HG02759 (cell line): ENCODE measurements around the gene NOS1.

Experiments used
- ATAC-seq: cut with Tn5 transposase; IDR thresholded peaks from one replicate; pipeline ENCODE4 v1.9.1; 2021; ENCODE audit warnings: mild to moderate bottlenecking, moderate library complexity; ENCODE audit not compliant: unreplicated experiment

NOS1 gene

DNA sequence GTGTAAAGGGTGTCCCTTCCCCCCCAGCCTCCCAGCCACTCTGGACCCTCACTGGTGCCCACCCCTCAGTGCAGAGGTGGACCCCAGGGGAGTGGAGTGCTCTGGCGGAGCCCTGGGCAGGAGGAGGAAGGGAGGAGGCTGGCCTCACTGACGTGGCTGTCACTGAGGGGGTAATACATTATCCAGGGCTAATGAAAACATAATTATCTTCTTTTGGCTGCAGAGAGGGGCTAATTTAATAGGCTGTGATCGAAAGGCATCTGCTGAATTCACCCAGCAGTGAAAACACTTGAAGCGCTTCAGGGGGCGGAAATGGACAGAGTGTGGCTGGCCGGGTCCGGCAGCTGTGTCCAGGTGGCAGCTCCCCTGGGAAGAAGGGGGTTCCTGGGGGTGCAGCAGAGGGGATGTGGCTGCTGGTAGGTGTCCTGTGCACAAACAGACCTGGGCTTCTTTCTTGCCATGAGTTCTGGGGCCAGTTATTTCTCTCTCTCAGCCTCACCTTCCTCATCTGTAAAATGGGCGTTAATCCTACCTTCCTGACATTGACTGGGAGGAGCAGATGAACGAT is 3.7 kb upstream of the NOS1 start:
- ATAC-seq = no peak

DNA sequence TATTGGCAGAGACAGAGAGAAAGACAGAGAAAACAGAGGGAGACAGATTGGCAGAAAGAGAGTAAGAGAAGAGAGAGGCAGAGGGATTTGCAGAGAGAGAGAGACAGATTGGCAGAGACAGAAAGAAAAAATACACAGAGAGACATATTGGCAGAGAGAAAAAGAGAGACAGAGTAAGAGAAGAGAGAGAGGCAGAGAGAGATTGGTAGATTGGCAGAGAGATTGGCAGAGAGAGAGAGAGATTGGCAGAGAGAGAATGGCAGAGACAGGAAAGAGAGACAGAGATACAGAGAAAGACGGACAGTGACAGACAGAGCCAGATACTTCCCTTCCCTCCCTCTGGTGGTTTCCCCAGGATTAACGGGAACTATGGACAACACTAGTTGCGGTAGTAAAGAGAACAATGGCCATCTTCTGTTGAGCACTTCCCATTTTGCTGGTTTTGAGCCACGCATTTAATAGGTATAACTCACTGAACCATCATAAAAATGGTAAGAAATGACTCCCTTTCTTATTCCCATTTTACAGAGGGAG is 2.6 kb upstream of the NOS1 start:
- no peak for ATAC-seq

DNA sequence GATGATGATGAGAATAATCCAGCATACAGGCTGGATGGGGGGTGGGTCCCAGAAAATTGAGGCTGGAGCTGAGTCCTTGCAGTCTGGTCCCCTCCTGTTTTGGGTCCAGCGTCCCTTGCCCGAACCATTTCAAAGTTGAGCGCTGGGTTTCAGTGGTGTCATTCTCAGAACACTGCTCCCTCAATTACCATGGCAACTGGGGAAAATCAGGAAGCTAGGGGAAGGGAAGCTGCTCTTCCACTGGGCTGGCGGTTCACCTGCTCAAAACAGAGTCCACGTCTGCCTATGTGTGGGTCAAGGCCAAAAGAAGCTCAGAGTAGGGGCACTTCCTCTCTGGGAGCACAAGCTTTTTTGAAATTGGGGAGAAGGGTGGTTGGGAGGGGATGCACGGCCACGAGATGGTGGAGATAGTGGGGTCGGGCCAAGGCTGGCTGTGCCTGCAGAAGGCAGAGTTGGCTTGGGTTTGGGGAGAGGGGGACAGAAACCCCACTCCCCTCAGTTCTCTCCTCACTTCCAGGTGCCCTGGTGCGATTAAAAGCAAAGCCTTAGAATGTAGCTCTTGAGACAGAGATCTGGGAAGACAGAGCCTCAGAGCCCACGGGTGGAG is 1.7 kb upstream of the NOS1 start:
- no peak for ATAC-seq

DNA sequence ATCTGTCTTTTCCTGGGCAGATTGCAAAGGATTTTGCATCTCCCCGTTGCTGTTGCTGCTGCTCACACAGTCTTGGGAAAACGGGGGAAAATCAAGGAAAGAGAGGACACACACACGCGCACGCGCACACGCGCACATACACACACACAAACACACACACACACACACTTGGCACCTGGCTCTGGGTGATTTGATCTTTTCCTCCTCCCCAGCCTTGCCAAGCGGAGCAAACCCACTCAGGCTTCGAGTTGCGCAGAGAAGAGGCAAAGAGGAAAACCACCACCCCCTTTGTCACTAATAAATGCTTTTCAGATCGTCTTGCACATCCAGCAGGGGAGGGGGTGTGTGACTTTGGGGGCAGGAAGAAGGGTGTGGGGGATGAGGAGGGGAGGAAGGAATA is 965 bp upstream of the NOS1 start:
- no peak for ATAC-seq

DNA sequence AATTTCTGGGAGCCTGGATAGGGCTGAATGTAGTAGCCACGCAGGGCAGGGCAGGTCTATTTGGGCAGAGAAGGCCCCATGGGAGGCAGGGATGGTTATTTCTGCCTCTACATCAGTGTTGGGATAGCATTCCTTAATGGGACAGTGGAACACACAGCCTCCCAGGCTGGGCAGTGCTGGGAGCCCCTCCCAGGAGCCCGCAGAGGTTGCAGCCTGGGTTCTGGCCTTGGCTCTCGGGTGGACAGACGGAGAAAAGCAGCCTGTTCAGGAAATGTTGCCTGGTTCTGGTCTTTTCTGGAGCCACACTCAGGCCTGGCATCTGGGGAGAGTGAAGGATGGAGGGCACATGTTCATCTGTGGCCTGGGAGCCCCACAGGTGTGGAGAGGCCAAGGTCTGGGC is 479 bp upstream of the NOS1 start:
- no peak for ATAC-seq

DNA sequence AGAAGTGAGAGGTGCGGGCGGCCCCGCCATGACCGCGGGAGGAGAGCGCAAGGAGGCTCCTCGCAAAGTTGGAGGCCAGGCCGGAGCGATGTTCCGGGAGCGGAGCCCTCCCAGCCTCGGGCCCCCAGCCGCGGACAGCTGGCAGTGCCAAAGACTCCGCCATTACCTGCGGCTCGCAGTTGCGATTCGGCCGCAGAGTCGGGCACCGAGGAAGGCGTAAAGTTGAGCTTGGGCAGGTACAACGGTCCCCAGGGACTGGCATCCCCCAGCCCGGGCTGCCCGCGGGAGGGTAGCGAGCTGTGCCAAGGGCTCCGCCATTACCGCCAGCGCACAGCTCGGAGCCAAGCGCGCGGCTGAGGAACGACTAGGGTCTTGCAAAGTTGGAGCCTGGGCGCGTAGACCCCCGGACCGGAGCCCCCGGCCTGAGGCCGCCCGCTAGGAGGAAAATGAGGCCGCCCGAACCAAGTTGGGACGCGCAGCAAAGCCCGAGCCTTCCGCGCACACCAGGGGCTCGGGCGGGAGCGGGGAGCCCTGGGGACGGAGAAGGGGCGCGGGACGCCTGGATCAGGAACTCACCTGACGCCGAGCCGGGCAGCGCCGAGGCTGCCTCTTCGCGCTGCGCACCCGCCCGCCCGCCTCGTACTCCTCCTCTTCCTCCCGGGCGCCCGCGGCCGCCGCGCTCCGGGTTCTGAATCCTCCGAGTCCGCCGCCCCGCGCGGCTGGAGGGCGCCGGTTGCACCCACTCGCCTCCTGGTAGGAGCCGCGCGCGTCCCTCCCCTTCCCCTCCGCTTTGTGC is 677 bp downstream of the NOS1 start:
- no peak for ATAC-seq

DNA sequence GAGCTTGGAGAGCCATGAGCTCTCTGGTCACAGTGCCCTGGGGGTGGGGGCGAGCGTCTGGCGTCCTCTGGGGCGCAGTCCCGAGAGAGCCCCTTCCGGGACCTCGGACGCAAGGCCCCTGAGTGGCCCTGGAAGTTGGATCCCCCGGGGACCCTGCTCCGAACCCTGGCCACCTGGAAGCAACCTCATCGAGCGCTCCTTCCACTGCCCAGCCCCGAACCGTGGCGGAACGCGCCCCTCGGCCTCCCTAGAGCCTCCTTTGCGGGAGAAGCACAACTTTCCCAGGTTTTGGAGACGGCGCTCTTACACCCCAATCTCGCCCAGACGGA is 1.2 kb downstream of the NOS1 start:
- no peak for ATAC-seq

DNA sequence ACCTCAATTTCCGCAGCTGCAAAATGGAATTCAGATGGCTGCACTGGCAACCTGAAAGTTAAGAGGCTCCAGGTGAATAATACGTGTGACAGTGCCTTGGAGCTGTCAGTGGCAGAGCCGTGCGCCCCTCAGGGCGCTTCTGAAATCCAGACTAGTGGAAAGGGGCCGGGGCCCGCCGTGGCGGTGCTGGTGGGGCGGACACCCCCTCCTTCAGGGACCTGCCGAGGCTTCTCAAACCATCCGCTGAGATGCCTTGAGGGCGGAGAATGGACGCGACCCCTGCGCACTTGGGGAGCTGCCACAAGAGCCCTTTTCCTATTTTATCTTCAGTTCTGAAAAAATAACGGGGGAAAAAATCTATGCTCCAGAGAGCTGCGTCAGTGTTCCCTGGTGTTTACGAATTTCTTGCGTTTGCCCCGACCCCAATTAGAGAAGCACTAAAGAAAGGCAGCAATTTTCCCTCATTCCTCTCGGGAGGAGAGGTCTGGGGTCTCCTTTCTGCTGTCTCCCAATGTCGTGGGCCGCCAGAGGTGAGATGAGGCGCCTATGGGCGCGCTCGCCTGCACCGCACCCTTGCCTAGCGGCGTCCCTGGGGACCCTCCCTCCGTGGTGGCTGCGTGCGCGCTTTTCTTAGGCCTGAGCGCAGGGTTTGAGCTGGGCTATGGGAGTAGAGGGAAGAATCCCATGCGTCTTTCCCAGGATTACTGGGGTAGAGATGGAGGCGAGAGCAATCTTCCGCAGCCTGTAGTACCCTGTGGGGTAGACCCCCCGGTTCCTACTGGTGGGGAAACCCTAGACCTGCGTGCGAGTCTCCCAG is 2.2 kb downstream of the NOS1 start:
- no peak for ATAC-seq

DNA sequence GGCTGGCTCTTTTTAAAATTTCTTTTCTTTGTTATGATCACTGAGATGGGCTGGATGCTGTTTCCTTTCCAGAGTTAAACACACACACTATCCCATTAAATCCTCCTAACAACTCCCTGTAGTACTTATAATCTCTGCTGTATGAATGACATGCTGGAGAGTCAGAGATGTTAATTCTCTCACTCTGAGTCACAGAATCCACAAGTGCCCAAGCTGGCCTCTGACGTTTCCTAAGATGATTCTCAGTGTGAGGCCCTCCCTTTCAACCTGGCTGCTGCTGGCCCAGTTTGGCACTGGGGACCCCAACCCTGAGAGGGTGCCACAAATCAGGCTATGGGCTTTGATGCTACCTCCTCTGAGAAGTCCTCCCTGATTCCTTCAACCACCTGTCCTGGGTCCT is 5.4 kb downstream of the NOS1 start:
- ATAC-seq = no peak

DNA sequence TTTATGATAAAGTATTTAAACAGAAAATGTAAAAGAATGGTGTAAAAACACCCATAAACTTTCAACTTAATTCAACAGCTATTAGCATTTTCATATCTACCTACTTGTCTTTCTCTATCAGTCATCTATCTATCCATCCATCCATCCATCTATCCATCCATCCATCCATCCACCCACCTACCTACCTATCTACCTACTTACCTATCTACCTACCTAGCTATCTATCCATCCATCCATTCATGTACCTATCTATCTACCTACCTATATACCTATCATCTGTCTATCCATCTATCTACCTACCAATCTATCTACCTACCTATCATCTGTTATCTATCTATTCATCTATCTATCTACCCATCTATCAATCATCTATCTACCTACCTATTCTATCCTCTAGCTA is 8.5 kb downstream of the NOS1 start:
- ATAC-seq = no peak

DNA sequence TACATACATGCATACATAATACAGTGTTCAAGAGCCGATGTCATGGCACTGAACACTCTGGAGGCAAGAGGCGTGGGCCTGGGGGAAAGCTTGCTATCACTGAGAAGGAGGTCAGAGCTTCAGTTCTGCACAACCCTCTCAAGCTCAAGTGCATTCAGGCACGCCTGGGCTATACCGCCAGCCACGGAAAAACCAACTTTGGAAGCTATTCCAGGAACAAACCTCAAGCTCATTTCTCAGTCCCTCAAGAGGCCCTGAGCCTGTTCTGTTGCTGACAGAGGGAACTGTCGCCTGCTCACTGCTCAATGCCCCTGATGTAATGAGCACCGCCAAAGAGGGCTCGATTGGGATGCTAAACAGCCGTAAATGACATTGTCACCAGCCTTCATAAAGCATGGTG is 9.2 kb downstream of the NOS1 start:
- ATAC-seq = no peak

DNA sequence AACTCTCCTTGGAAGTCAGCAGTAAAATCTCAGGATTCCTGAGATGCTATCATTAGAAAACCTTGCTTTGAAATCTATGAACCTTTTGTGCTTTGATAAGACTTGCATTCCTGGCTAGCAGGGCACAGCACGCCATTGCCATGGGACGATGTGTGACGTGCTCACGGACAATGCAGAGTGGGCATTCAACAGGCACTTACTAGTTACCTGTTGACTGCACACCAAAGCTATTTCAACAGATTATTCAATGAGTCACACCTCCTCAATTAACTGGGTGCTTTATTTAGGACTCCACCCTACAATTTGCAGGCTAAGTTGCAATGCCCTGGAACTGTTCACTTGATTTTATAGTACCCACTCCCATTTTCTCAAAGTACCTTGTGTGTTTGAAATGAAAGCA is 11.3 kb downstream of the NOS1 start:
- no peak for ATAC-seq

DNA sequence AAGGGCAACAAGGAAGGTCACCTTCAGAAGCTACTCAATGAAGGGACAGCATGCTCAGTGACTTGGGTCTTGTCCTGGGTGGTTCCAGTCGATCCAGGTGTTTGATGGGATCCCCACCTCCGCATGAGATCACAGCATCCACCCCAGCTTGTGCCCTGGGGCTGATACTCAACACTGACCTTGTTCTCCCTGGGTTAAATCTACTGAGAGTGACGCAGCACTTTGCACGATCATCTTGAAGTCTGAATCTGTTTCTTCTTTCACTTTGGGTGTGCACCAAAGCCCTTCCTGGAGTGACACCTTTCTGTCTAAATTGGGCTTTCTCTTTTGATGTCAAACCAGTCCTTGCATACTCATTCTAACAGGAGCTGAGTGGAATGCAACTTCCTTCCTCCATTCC is 13.8 kb downstream of the NOS1 start:
- no peak for ATAC-seq

DNA sequence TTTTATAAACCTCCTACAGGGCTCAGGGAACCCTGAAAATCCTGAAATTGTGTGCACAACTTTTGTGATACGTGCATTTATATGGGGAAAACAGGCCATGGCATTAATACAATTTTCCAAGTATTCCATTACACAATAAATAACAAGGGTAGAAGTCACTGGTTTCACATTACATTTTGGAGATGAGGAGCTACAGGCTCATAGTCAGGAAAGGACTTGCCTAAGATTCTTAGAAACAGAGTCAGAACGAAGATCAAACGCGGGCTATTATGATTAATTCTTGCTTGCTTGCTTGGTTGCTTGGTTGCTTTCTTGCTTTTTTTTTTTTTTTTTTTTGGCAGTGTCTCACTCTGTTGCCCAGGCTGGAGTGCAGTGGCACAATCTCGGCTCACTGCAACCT is 16.7 kb downstream of the NOS1 start:
- no peak for ATAC-seq

DNA sequence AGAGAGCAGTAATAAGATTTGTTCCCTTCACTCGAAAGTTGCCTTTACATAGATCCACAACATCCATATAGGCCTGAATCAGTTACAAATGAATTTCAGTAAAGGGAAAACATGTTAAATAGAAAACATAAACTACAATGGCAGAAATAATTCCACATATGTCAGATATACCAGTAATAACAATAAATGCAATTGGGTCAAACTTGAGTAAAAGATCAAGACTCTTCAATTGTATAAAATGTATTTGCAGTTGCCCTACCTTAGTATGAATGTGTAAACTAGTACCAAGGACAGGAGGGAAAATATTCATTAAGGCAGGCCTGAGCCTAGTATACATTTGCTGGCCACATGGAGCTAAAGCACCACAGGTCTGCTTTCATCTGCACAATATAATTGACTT is 17.6 kb downstream of the NOS1 start:
- no peak for ATAC-seq

DNA sequence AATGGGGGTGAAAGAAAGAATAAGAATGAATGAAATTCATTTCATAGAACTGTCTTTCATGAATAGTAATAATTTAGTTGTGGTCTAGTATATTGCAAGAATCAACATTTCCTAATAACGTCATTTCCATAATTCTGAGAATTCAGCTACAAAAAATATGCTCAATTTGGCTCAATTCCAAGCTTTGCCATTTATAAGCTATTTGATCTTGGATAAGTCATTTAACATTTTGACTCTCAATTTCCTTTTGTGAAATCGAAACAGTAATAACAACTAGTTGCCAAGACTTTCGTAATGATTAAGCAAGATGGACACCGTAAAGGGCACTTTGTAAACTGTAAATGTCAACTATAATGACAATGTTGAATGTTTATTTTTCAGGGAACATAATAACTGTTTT is 18.1 kb downstream of the NOS1 start:
- ATAC-seq = no peak

DNA sequence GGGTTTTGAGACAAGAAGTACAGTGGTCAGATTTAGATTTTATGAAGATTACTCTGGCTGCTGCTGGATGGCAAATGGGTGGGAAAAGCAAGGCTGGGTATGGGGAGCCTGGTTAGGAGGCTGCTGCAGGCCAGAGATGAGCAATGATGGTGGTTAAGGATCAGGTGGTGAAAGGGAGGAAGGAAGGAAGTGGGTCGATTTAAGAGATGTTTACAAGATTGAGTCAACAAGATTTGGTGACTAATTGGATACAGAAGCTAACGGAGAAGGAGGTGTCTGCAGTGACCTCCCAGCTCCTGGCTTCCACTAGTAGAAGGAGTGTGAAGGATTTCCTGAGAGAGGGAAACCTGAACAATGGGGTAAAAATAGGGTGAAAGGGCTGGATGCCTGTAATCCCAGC is 18.7 kb downstream of the NOS1 start:
- ATAC-seq = no peak

DNA sequence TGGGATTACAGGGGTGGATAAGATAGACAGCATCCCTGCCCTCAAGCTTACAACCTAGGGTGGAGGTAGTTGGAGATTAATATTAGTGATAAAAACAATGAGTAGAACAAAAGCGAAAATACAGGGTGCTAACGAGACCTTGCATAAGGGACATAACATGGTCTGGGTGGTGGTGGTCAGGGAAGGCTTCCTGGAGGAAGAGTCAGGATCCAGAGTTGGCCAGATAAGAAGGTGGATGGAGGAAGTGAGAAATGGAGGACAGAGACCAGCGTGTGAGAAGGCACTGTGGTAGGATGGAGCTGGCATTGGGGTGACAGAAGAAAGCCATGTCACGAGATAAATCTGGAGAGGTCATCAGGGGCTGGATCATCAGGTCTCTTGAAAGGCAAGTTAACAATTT is 19.2 kb downstream of the NOS1 start:
- ATAC-seq = no peak

DNA sequence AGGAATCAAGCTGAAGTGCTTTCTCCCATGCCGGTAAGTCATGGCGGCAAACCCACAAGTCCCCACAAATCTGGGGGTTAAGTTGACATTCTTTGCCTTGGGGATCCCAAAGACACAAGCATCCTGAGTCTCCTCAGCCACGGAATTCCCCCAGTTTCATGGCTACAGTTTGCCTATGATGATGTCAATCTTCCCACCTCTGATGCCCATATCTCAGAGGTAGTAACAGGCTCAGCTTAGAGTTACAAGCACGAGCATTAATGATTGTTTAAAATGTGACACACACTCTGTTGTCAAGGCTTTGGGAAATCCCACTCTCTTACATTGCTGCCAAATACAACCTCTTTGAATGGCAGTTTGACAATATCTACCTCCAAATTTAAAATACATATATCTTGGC is 22.3 kb downstream of the NOS1 start:
- no peak for ATAC-seq

DNA sequence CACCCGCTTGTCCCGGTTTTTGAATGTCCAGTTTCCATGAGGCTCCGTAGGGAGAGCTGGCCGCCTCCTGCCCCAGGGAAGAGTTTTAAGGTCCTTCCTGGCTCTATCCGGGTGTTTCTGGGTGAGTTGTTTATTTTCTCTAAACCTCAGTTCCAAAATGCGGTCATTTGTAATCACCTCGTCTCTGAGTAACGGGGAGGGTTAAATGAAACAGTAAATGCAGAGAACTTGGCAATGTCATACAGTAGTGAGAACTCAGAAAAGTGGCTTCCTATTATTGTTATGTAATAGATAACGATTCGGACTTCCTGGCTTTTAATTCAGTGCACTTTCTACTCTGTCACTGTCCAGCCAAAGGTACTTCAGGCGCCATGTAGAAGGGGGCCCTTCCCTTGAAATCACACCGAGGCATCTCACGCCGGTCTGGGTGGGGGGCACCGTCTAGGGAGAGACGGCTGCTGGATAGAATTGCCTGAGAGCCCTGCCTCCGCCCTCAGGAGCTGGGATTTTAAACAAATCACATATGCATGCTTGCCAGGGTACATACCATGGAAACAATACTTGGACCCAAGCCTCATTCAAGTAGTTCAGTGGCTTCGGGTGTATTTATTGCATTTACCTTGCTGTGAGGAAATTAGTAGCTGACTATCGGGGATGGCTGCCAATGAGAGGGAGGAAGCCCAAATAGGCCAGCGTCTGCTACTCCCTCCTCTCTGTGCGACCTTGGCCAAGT is 26.4 kb downstream of the NOS1 start:
- ATAC-seq = no peak

DNA sequence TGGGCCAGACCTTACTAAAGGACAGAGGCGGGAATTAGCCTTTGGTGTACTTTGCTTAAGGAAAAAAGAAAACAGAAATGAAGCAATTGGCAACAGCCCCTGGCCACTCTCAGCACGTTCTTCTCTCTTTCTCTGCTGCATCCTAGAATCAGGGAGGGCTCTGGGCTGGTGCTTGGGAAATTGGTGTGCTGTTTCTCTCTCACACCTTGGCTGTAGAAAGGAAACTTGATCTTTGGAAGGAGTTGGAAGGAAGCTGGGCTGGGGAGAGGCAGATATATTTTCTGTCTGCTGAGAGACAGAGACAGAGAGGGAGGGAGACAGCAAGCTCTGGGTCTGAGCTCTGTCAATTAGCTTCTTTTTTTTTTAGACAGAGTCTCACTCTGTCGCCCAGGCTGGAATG is 27.4 kb downstream of the NOS1 start:
- no peak for ATAC-seq
